ENCODE data around the gene OBSL1. TPM values are rescaled to one million over a fixed set of nuclear protein-coding genes. Genes with fewer than 3 reads are reported as not detected.

Gene OBSL1
- total and polyA plus RNA-seq, 2 donors (not counting 1 experiment from before 2014, with no cell fraction given): not detected

DNA sequence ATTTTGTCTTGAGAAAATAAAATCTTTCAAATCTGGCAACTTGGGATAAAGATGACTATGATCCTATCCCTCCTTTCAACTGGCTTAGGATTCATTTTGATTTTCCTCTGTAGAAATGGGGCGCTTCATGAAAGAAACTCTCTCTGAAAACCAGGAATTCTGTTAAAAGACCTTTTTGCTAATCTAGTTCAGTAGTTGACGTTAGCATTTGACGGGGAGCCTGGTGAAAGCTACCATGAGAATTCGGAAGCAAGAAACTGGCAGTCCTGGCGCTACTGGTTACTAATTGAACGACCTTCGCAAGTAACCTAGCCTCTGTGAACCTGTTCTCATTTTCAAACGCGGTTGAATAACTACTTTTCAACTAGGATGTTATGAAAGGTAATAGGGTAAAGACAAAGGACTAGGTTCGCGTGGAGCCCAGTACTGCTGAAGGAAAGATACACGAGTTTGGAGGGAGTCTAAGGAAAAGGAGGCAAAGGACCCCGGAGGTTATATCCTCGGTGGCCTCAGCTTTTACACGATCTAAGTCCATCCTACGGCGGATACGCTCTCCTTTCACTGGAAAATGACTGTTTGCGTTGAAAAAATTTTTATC is 25.7 kb upstream of the OBSL1 start:
- no peak for DNase-seq
- Mint-ChIP-seq H3K4me3 (peak overlapping the region; percentile 98), H3K27ac (peak overlapping the region; percentile 98), H3K4me1 (peaks cover 23% of the 10 kb centered on the region), H3K9me3 (ENCODE audit: insufficient read depth) (no peaks in the 10 kb centered on the region), H3K27me3 (peaks cover 16% of the 10 kb centered on the region)
- ATAC-seq (ENCODE audit: low read depth): no peak
- Histone ChIP-seq H3K4me1 (ENCODE audit: control insufficient read depth in 2 of 2, insufficient read depth in 2 of 2, low read length in 2 of 2) (peaks cover 10 to 12% of the 10 kb centered on the region in 2 donors), H2AFZ (ENCODE audit: insufficient read depth, low read depth, low read length, poor library complexity, severe bottlenecking) (peak overlapping the region; percentile 89), H3K9ac (ENCODE audit: low read length) (peak overlapping the region; percentile 80), H3K79me2 (ENCODE audit: control insufficient read depth, insufficient read depth, low read length) (peaks cover 15% of the 10 kb centered on the region), H3K27ac (ENCODE audit: low read length in 2 of 2) (peak overlapping the region; percentile 59 to 88), H3K4me2 (replicated peaks; ENCODE audit: low read depth, low read length, poor library complexity, severe bottlenecking) (peak overlapping the region; percentile 84), H3K36me3 (replicated peaks in 1 of 2; ENCODE audit: control extremely low read depth in 1 of 2, control insufficient read depth in 1 of 2, extremely low read depth in 1 of 2, insufficient read depth in 2 of 2, low read length in 1 of 2) (peaks cover 3 to 11% of the 10 kb centered on the region in 2 experiments), H3K9me3 (ENCODE audit: control extremely low read depth in 1 of 3, control insufficient read depth in 2 of 3, insufficient read depth in 1 of 3, low read length in 2 of 3) (no peaks in the 10 kb centered on the region), H3K27me3 (replicated peaks in 1 of 4; ENCODE audit: control extremely low read depth in 1 of 4, control insufficient read depth in 3 of 4, insufficient read depth in 4 of 4, low read length in 3 of 4) (peaks cover 0 to 13% (median 0%) of the 10 kb centered on the region in 4 experiments), H4K20me1 (ENCODE audit: control insufficient read depth, insufficient read depth, low read length, poor library complexity, severe bottlenecking) (no peaks in the 10 kb centered on the region), H3K4me3 (ENCODE audit: control extremely low read depth in 1 of 5, extremely low read depth in 1 of 5, insufficient read depth in 1 of 5, low read depth in 2 of 5, low read length in 4 of 5) (peak overlapping the region; percentile 69 to 88 (median 86))
- CTCF ChIA-PET: interaction anchor here (0.9 to 2.0 kb wide), 6 partner anchors 45 to 209 kb away, joined by 3 to 17 read pairs (median 4); no protein-coding TSS in a partner anchor
- 28% methylated on average over 15 of the region's 19 CpGs for WGBS (ENCODE audit: insufficient coverage)
- POLR2A ChIA-PET: interaction anchor here (0.6 to 1.0 kb wide), 2 partner anchors 123 to 209 kb away, joined by 3 to 4 read pairs; partner anchors contain the start of gene DNPEP
- intact Hi-C loops (cut with micrococcal nuclease): loop anchor here (1.0 to 10.0 kb wide), 9 partner anchors 44 to 1325 kb away; partner anchors contain the start of genes AAMP, ANKZF1, ATG9A and CNPPD1
- no peak for TF ChIP-seq EZH2 (IDR thresholded peaks at IDR 0.05; ENCODE audit: borderline replicate concordance, insufficient read depth, low read depth, low read length, poor library complexity, severe bottlenecking)

DNA sequence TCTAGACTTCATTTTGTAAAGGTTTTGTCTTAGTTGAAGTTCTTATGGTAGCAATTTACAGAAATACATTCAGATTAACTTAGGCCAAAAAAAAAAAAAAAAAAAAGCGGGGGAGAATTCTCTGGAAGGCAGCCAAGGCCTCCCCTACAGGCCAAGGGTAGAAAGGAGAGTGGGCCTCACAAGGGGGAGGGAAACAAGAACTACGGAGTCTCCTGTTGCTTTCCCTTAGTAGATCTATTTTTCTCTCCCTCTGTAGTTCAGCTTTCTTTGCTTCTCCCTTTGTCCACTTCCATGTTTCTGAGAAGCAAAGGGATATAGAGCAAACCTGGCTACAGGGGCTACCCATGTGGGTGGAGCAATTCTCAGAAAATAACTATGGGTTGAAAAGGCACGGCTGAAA is 23.9 kb upstream of the OBSL1 start:
- Histone ChIP-seq H3K4me2 (replicated peaks; ENCODE audit: low read depth, low read length, poor library complexity, severe bottlenecking) (no peak overlapping the region), H3K4me1 (ENCODE audit: control insufficient read depth in 2 of 2, insufficient read depth in 2 of 2, low read length in 2 of 2) (peaks cover 10 to 12% of the 10 kb centered on the region in 2 donors), H3K36me3 (replicated peaks in 1 of 2; ENCODE audit: control extremely low read depth in 1 of 2, control insufficient read depth in 1 of 2, extremely low read depth in 1 of 2, insufficient read depth in 2 of 2, low read length in 1 of 2) (no peaks in the 10 kb centered on the region), H3K27me3 (replicated peaks in 1 of 4; ENCODE audit: control extremely low read depth in 1 of 4, control insufficient read depth in 3 of 4, insufficient read depth in 4 of 4, low read length in 3 of 4) (peaks cover 0 to 13% (median 2%) of the 10 kb centered on the region in 4 experiments), H3K9me3 (ENCODE audit: control extremely low read depth in 1 of 3, control insufficient read depth in 2 of 3, insufficient read depth in 1 of 3, low read length in 2 of 3) (no peaks in the 10 kb centered on the region), H3K9ac (ENCODE audit: low read length) (no peak overlapping the region), H4K20me1 (ENCODE audit: control insufficient read depth, insufficient read depth, low read length, poor library complexity, severe bottlenecking) (no peaks in the 10 kb centered on the region), H3K4me3 (ENCODE audit: control extremely low read depth in 1 of 5, extremely low read depth in 1 of 5, insufficient read depth in 1 of 5, low read depth in 2 of 5, low read length in 4 of 5) (no peak overlapping the region), H2AFZ (ENCODE audit: insufficient read depth, low read depth, low read length, poor library complexity, severe bottlenecking) (no peak overlapping the region), H3K79me2 (ENCODE audit: control insufficient read depth, insufficient read depth, low read length) (peaks cover 12% of the 10 kb centered on the region), H3K27ac (ENCODE audit: low read length in 2 of 2) (no peak overlapping the region)
- no peak overlapping the region for H3K27ac Mint-ChIP-seq
- ATAC-seq (ENCODE audit: low read depth): no peak
- CTCF ChIA-PET: no interaction called here
- H3K4me3 Mint-ChIP-seq: no peak overlapping the region
- POLR2A ChIA-PET: no interaction called here
- intact Hi-C loops (cut with micrococcal nuclease): loop anchor here (5.0 to 10.0 kb wide), 5 partner anchors 320 to 1323 kb away; partner anchors contain the start of genes AAMP, ANKZF1, ATG9A and DNAJB2
- no peaks in the 10 kb centered on the region for H3K9me3 Mint-ChIP-seq (ENCODE audit: insufficient read depth)
- H3K27me3 Mint-ChIP-seq: peaks cover 23% of the 10 kb centered on the region
- WGBS (ENCODE audit: insufficient coverage): 45% methylated on average over 1 of the region's 3 CpGs
- no peak for DNase-seq
- H3K4me1 Mint-ChIP-seq: peaks cover 23% of the 10 kb centered on the region
- TF ChIP-seq, protein P1, sequence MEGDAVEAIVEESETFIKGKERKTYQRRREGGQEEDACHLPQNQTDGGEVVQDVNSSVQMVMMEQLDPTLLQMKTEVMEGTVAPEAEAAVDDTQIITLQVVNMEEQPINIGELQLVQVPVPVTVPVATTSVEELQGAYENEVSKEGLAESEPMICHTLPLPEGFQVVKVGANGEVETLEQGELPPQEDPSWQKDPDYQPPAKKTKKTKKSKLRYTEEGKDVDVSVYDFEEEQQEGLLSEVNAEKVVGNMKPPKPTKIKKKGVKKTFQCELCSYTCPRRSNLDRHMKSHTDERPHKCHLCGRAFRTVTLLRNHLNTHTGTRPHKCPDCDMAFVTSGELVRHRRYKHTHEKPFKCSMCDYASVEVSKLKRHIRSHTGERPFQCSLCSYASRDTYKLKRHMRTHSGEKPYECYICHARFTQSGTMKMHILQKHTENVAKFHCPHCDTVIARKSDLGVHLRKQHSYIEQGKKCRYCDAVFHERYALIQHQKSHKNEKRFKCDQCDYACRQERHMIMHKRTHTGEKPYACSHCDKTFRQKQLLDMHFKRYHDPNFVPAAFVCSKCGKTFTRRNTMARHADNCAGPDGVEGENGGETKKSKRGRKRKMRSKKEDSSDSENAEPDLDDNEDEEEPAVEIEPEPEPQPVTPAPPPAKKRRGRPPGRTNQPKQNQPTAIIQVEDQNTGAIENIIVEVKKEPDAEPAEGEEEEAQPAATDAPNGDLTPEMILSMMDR (IDR thresholded peaks at IDR 0.05): no peak
- no peak for TF ChIP-seq EZH2 (IDR thresholded peaks at IDR 0.05; ENCODE audit: borderline replicate concordance, insufficient read depth, low read depth, low read length, poor library complexity, severe bottlenecking)
